ENCODE results near the gene PPP1R16B.

- TF ChIP-seq, protein P1, sequence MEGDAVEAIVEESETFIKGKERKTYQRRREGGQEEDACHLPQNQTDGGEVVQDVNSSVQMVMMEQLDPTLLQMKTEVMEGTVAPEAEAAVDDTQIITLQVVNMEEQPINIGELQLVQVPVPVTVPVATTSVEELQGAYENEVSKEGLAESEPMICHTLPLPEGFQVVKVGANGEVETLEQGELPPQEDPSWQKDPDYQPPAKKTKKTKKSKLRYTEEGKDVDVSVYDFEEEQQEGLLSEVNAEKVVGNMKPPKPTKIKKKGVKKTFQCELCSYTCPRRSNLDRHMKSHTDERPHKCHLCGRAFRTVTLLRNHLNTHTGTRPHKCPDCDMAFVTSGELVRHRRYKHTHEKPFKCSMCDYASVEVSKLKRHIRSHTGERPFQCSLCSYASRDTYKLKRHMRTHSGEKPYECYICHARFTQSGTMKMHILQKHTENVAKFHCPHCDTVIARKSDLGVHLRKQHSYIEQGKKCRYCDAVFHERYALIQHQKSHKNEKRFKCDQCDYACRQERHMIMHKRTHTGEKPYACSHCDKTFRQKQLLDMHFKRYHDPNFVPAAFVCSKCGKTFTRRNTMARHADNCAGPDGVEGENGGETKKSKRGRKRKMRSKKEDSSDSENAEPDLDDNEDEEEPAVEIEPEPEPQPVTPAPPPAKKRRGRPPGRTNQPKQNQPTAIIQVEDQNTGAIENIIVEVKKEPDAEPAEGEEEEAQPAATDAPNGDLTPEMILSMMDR (IDR thresholded peaks at IDR 0.05), result no peak
- TF ChIP-seq POLR2A (IDR thresholded peaks at IDR 0.05), result no peak
Measured at GRCh38 chr20:38917657-38918056, 112.2 kb downstream of the PPP1R16B start.

All from body of pancreas (tissue), 4 donors.